ENCODE measurements around the gene CACNA1G.

The CACNA1G gene

DNA sequence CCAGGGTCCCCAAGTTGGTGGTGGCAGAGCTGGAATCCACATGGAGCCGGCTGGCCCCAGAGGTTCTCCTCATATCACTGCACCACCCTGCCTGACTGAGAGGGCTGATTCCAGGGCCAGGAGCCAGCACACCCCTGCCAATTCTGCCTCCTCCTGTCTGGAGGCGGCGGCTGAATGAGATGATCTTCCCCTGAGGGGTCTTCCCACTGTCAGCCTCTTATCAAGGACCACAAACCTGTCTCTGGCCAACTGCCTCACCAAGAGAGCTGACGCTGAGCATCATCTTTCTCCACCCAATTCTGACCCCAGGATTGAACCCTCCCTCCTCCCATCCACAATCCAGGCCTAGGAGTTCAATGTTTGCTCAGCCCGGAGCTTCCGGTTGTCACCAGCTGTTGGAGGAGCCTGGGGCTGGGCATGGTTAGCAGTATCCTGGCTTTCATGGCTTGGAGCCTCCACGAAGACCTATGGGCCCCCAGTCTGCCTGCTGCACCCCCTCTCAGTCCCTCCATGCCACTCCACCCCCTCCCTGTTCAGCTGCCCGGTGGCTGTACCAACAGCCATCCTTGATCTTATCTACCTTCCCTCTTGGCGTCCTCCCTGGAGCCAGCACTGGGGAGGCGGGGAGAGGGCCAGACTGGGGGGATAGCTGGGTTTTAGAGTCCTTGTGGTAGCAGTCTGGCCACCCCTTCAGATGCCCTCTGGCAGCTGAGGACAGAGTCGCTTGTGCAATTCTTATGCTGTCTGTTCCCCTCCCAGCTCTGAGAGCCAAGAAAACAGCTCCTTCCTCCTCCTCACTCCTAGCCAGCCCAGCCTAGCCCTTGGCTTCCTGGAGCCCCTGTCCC lies 99.7 kb downstream of the CACNA1G start:
- no peak for DNase-seq

DNA sequence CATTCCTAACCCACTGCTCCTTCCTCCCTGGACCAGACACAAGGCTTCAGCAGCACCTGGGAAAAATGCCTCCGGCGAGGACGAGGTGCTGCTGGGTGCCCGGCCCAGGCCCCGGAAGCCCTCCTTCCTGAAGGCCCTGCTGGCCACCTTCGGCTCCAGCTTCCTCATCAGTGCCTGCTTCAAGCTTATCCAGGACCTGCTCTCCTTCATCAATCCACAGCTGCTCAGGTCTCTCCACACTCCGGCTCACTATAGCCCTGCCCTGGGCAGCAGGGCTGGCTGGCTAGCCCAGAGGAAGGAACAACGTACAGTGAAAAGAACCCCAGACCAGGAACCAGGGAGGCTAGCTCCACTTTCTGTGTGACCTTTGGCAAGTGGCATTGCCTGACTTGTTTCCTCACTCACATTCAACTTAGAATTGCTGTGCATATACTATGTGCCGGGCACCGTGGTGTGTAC lies 100.4 kb downstream of the CACNA1G start:
- DNase-seq = no peak

DNA sequence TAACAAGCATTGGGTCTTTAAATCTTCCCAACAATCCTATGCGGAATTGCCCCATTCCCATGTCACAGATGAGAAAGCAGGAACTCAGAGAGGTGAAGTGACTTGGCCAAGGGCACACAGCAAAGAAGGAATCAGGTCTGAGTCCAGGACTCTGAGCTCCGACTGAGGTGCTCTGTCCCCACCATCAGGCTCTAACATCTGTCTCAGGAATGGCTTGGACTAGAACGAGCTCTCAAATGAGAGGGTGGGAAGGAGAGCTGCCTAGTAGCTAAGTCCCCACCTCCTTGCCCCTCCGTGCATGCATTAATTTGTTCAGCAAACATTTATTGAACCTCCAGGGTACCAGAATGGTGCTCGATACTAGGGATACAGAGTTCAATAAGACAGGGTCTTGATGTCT lies 100.8 kb downstream of the CACNA1G start:
- DNase-seq = no peak

DNA sequence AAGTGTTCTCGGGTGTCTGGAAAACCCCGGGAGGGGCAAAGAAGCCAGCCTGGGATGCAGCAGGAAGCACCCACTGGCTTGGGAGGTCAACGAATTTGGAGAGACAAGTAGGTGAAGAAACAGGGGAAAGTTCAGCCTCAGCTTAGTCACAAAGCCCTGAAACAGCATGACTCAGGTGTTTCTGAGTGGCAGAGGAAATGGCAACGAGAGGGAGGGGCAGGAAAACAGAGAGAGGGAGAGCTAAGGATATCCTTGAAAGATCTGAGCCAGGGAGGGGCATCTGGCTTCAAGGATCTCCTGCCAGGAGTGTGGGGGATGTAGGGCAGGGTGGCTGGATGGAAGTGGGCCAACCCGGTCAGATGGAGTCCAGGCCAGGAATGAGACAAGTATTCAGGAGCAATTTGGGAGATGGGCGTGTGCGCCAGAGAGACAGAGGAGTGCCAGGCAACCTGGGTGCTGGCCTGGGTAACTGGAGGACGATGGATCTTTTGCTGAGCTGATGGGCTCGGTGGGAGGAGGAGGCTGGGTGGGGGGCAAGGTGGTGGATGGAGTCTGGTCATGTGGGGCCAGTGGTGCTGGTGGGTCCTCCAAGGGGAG lies 101.4 kb downstream of the CACNA1G start:
- DNase-seq = peak; percentile 52

DNA sequence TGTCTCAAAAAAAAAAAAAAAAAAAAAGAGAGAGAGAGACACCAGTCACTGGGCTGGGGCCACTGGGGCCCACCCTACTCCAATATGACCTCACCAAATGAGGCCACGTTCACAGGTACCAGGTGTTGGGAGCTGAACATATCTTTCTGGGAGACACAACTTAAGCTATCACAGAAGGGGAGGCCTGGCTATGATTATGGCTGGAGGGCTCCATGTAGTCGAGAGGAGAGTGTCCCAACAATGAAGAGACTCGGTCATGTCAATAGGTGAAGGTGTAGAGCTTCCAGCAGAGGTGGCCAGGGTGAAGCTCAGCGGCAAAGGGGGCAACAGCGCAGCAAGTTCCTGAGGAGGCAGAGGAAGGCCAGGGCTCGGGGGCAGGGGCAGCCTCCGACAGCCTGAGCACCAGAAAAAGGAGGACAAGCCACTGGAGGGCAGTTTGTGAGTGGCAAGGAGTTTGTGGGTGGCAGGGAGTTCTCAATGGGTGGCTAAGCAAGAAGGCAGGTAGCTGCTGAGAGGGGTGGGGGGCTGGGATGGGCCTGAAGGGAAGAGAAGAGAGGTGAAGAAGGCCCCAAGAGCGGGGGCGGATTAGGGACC lies 102.2 kb downstream of the CACNA1G start:
- no peak for DNase-seq

DNA sequence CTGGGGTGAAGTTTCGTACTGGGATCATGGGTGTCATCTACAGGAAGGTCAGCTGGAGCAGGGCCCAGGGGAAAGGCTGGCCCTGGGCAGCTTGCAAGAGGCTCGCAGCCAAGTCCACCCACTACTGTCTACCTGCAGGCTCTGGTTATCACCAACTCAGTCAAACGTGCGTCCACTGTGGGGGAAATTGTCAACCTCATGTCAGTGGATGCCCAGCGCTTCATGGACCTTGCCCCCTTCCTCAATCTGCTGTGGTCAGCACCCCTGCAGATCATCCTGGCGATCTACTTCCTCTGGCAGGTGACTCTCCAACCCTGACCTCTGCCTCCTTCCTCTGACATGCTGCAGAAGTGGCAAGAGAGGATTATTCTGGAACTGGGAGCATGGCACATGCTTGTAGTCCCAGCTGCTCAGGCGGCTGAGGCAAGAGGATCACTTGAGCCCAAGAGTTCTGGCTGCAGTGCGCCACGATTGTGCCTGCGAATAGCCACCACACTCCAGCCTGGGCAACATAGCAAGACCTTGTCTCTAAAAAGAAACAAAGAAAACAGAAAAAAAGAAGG lies 103.4 kb downstream of the CACNA1G start:
- no peak for DNase-seq

DNA sequence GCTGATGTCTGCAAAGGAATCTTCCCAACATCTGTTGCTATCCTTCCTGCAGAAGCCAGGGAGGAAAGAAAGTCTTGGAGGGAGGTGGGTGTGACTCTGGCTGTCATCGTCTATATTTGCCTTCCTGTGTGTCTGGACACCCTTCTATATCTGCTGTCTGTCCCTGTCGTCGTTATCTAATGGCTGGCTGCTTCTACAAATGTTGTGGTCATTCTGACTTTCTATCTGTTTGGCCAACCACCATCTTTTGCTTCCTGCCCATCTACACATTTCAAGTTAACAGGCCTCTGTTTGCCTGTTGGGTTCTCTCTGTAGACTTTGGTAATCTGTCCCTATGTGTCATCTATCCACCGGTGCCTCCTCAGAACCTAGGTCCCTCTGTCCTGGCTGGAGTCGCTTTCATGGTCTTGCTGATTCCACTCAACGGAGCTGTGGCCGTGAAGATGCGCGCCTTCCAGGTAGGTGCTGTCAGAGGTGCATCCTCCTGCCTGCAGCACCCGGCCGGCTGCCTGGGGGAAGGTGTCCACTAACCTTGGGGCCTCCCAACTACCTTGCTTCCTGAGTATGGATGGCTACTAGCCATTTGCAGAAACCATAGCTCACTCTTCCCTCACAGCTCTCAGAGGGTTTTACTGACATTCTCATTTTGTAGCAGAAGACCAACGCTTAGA lies 104.4 kb downstream of the CACNA1G start:
- no peak for DNase-seq

DNA sequence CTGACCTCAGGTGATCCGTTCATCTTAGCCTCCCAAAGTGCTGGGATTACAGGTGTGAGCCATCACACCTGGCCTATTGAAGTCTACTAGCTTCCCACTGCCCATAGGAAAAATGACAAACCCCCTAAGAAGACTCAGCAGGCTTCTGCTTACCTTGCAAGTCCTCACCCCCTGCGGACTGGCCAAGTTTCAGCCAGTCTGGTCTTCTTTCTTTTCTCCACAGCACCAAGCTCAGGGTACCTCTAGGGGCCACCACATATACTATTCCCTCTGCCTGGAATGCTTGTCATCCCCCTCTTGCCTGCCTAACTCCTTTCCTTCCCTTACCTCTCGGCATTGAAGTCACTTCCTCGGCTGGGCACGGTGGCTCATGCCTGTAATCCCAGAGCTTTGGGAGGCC lies 105.3 kb downstream of the CACNA1G start:
- DNase-seq = no peak

DNA sequence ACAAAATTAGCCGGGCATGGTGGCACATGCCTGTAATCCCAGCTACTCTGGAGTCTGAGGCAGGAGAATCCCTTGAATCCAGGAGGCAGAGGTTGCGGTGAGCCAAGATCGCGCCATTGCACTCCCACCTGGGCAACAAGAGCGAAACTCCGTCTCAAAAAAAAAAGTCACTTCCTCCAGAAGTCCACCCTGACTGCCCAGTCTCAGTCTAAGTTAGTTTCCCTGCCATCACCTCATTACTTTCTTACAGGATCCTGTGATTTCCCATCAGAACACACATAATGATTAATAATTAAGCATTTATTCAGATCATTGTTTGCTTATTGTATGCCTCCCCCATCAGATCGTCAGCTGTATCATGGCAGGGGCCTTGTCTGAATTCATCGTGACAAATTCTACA lies 105.8 kb downstream of the CACNA1G start:
- DNase-seq = no peak

DNA sequence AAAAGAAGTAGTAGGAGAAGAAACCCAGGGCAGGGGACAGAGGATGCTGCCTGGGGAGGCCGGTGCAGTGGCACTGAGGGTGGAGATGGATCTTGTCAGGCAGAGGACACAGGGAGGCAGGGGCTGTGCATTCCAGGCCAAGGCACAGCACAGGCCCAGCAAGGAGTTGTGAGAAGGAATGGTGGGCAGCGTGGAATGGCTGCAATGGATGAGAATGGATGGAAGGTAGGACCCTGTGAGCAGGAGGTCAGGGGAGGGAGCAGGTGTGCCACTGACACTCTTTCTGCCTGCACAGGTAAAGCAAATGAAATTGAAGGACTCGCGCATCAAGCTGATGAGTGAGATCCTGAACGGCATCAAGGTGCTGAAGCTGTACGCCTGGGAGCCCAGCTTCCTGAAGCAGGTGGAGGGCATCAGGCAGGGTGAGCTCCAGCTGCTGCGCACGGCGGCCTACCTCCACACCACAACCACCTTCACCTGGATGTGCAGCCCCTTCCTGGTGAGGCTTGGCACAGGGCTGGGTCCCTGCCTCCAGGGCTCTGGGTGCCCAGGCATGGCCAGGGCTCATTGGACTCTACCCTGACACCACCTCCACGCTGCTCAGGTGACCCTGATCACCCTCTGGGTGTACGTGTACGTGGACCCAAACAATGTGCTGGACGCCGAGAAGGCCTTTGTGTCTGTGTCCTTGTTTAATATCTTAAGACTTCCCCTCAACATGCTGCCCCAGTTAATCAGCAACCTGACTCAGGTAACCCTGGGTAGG lies 106.9 kb downstream of the CACNA1G start:
- no peak for DNase-seq

DNA sequence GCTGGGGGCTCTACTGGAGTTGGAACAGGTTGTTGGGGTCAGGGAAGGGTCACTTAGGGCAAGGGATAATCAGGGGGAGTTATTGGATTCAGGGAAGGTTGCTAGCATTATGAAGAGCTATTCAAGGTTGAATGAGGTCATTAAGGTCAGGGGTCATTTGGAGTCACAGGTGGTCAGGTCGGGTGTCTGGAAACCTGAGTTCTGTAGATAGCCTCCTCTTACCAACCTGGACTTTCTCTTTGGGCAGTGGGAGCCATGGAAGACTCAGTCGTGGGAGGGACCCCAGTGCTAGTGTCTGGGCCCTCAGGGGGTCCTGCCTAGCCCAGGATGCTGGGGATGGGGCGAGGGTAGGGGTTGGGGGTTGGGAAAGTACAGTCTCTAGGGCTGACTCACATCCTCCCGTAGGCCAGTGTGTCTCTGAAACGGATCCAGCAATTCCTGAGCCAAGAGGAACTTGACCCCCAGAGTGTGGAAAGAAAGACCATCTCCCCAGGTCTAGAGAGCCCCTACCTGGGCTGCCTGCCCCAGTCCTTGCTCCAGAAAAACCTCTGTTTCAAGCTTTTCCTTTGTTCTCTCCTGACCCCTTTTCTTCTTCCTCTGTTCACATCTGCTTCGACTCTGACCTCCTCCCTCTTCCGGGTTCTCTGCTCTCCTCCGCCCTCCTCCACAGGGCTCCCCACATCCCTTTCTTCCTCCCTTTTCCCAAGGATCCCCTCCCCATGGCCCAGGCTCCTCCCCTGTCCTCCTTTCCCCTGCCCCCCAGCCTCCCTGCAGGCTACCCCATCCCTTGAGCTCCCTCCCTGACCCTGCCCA lies 107.7 kb downstream of the CACNA1G start:
- no peak for DNase-seq

DNA sequence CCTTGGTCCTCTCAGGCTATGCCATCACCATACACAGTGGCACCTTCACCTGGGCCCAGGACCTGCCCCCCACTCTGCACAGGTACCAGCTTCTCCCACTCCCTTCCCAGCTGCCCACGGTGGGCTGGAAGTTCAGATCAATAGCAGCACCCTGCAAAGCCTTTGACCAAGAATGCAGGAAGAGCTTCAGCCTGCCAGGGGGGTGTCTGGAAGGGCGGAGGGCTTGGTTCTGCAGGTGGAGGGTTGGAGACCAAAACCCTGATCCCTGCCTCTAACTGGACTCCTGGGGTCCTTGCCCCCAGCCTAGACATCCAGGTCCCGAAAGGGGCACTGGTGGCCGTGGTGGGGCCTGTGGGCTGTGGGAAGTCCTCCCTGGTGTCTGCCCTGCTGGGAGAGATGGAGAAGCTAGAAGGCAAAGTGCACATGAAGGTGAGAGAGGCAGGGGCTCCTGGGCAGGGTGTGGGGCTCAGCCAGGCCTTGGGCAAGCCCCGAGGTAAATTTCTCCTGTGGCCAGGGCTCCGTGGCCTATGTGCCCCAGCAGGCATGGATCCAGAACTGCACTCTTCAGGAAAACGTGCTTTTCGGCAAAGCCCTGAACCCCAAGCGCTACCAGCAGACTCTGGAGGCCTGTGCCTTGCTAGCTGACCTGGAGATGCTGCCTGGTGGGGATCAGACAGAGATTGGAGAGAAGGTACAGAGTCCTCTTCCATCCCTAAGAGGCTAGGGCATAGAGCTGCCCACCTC lies 108.5 kb downstream of the CACNA1G start:
- DNase-seq = no peak

DNA sequence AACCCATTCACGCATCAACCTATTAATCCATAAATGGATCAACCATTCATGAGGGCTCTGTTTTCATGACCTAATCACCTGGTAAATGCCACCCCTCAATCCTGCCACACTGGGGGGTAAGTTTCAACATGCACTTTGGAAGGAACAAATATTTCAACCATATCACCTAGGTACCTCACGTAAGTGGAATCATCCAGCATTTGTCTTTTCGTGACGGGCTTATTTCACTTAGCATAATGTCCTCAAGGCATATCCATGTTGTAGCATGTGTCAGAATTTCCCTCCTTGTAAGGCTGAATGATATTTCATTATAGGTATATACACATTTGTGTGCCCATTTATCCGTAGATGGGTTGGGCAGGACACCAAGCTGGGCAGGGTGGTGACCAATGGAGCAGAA lies 111.6 kb downstream of the CACNA1G start:
- DNase-seq = no peak

DNA sequence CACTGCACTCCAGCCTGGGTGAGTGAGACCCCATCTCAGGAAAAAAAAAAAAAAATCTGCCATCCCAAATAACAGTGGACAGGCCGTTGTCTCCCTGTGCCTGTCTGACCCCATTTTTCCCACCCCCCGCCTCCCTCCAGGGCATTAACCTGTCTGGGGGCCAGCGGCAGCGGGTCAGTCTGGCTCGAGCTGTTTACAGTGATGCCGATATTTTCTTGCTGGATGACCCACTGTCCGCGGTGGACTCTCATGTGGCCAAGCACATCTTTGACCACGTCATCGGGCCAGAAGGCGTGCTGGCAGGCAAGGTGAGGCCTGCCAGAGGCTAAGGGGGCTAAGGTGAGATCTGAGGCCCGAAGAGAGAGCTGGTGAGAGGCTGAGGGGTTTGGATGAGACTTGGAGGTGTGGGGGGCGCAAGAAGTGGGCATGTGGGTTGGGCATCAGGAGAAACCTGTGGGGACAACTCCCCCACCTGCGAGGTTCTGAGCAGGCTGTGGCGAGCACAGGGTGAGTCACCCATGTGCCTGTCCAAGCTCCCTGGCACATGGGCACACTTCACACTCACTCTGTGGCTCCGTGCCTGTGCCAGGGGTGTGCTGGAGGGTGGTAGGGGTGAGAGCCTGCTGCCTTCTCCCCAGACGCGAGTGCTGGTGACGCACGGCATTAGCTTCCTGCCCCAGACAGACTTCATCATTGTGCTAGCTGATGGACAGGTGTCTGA lies 112.5 kb downstream of the CACNA1G start:
- no peak for DNase-seq

DNA sequence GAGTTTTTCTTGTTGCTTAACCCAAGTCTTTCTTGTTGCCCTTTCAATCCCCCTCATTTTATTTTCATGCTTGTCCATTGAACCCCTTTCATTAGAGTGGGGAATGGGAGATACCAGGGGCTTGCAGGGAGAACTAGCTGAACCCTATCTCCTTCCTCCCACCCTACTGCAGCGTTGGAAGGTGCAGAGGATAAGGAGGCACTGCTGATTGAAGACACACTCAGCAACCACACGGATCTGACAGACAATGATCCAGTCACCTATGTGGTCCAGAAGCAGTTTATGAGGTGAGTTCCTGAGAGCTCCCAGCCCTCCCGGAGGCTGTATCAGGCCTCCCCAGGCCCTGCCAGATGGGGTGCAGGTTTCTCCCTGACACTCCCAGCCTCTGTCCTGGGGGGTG lies 114.7 kb downstream of the CACNA1G start:
- no peak for DNase-seq

DNA sequence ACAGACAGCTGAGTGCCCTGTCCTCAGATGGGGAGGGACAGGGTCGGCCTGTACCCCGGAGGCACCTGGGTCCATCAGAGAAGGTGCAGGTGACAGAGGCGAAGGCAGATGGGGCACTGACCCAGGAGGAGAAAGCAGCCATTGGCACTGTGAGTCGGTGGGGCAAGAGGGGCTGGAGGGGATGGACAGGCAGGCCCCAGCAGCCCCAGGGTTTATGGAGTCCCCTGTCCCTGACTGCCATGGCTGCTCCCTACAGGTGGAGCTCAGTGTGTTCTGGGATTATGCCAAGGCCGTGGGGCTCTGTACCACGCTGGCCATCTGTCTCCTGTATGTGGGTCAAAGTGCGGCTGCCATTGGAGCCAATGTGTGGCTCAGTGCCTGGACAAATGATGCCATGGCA lies 115.1 kb downstream of the CACNA1G start:
- no peak for DNase-seq

DNA sequence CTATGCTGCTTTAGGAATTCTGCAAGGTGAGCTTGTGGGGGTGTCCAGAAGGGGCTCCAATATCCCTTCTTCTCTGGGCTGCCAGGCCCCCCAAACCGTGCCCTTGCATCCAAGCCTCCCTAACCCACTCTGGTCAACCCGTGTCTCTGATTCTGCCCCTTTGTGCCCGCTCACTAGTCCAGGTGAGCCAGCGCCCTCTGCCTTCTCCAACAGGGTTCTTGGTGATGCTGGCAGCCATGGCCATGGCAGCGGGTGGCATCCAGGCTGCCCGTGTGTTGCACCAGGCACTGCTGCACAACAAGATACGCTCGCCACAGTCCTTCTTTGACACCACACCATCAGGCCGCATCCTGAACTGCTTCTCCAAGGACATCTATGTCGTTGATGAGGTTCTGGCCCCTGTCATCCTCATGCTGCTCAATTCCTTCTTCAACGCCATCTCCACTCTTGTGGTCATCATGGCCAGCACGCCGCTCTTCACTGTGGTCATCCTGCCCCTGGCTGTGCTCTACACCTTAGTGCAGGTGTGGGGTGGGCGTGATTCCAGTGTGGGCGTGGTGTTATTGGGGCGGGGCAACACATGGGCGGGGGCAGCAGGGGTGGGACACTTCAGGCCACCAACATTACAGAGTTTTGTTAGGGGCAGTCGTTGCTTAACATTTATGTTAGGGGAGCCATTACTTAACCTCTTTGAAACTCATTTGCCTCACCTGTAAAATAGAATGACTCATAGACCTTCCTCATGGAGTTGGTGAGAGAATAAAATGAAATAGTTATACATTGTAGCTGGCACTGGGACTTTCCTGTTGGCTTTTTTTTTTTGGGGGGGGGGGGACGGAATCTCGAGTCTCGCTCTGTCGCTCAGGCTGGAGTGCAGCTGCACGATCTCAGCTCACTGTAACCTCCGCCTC lies 115.8 kb downstream of the CACNA1G start:
- no peak for DNase-seq

Data from stimulated activated CD4-positive, alpha-beta T cell treated with anti-CD3 and anti-CD28 coated beads, Interleukin-1b, Interleukin-23, amount 100 ng/mL, for 48 hours (primary cell).